Measurements from ENCODE around the gene ARHGEF6. TPM values are rescaled to one million over a fixed set of nuclear protein-coding genes. Genes with fewer than 3 reads are reported as not detected.

The ARHGEF6 gene
- total RNA-seq, 2 experiments from 2014 or later = 50.8 to 64.5 TPM

- Histone ChIP-seq H2AFZ (ENCODE audit: low read length) (no peak overlapping the region), H4K20me1 (ENCODE audit: insufficient read depth, low read length) (no peaks in the 10 kb centered on the region), H3K9me3 (ENCODE audit: low read length) (no peaks in the 10 kb centered on the region), H3K27ac (ENCODE audit: low read depth, low read length, poor library complexity, severe bottlenecking) (no peak overlapping the region), H3K9me2 (ENCODE audit: insufficient read depth, low read length) (no peaks in the 10 kb centered on the region), H3K4me2 (ENCODE audit: low read length) (no peak overlapping the region), H3K36me3 (ENCODE audit: insufficient read depth, low read length) (peaks cover 24% of the 10 kb centered on the region), H3K79me2 (ENCODE audit: insufficient read depth, low read depth, low read length) (no peaks in the 10 kb centered on the region), H3K4me3 (ENCODE audit: low read depth, low read length, poor library complexity, severe bottlenecking) (no peak overlapping the region), H3K4me1 (ENCODE audit: insufficient read depth, low read length, poor library complexity, severe bottlenecking) (peaks cover 6% of the 10 kb centered on the region)
- intact Hi-C loops (cut with micrococcal nuclease; ENCODE audit: unreplicated experiment) = no loop called here
- no peak for TF ChIP-seq EZH2phosphoT487 (IDR thresholded peaks at IDR 0.05; ENCODE audit: borderline replicate concordance, low read depth, low read length)
- TF ChIP-seq CTCF (conservative IDR thresholded peaks at IDR 0.05; ENCODE audit: low read length) = no peak
- ChIA-PET POLR2A (interaction anchor here (0.8 kb wide), 1 partner anchor 25 kb away, joined by 3 read pairs; no protein-coding TSS in a partner anchor), CTCF (ENCODE audit: unreplicated experiment) (no interaction called here)
- DNase-seq (ENCODE audit: low spot score) = no peak
- no TSS peak for BruUV-seq (replicated peaks)
Observed at GRCh38 chrX:136728393-136728792, 52.3 kb downstream of the ARHGEF6 start.

GRCh38 chrX:136725441-136726104 lies 55.2 kb downstream of the ARHGEF6 start:
- H4K20me1 ChIP-seq (ENCODE audit: insufficient read depth, low read length) = no peaks in the 10 kb centered on the region
- no peak overlapping the region for H3K27ac ChIP-seq (ENCODE audit: low read depth, low read length, poor library complexity, severe bottlenecking)
- peaks cover 6% of the 10 kb centered on the region for H3K4me1 ChIP-seq (ENCODE audit: insufficient read depth, low read length, poor library complexity, severe bottlenecking)
- no peaks in the 10 kb centered on the region for H3K79me2 ChIP-seq (ENCODE audit: insufficient read depth, low read depth, low read length)
- intact Hi-C loops (cut with micrococcal nuclease; ENCODE audit: unreplicated experiment) = no loop called here
- no peaks in the 10 kb centered on the region for H3K9me2 ChIP-seq (ENCODE audit: insufficient read depth, low read length)
- peaks cover 24% of the 10 kb centered on the region for H3K36me3 ChIP-seq (ENCODE audit: insufficient read depth, low read length)
- DNase-seq (ENCODE audit: low spot score) = no peak
- no peak overlapping the region for H3K4me3 ChIP-seq (ENCODE audit: low read depth, low read length, poor library complexity, severe bottlenecking)
- H3K4me2 ChIP-seq (ENCODE audit: low read length) = no peak overlapping the region
- ChIA-PET CTCF (ENCODE audit: unreplicated experiment) (no interaction called here), POLR2A (no interaction called here)
- no peak overlapping the region for H2AFZ ChIP-seq (ENCODE audit: low read length)
- BruUV-seq (replicated peaks) = no TSS peak
- H3K9me3 ChIP-seq (ENCODE audit: low read length) = no peaks in the 10 kb centered on the region
- TF ChIP-seq CTCF (conservative IDR thresholded peaks at IDR 0.05; ENCODE audit: low read length) (no peak), EZH2phosphoT487 (IDR thresholded peaks at IDR 0.05; ENCODE audit: borderline replicate concordance, low read depth, low read length) (no peak)

GRCh38 chrX:136718091-136718490 lies 62.6 kb downstream of the ARHGEF6 start:
- no peak for DNase-seq (ENCODE audit: low spot score)
- Histone ChIP-seq H3K4me3 (ENCODE audit: low read depth, low read length, poor library complexity, severe bottlenecking) (no peak overlapping the region), H3K36me3 (ENCODE audit: insufficient read depth, low read length) (peaks cover 19% of the 10 kb centered on the region), H3K27ac (ENCODE audit: low read depth, low read length, poor library complexity, severe bottlenecking) (no peak overlapping the region), H3K9me2 (ENCODE audit: insufficient read depth, low read length) (no peaks in the 10 kb centered on the region), H3K9me3 (ENCODE audit: low read length) (no peaks in the 10 kb centered on the region), H2AFZ (ENCODE audit: low read length) (no peak overlapping the region), H3K4me1 (ENCODE audit: insufficient read depth, low read length, poor library complexity, severe bottlenecking) (peaks cover 30% of the 10 kb centered on the region), H3K4me2 (ENCODE audit: low read length) (no peak overlapping the region), H3K79me2 (ENCODE audit: insufficient read depth, low read depth, low read length) (no peaks in the 10 kb centered on the region), H4K20me1 (ENCODE audit: insufficient read depth, low read length) (no peaks in the 10 kb centered on the region)
- TF ChIP-seq CTCF (conservative IDR thresholded peaks at IDR 0.05; ENCODE audit: low read length) (no peak), EZH2phosphoT487 (IDR thresholded peaks at IDR 0.05; ENCODE audit: borderline replicate concordance, low read depth, low read length) (no peak)
- ChIA-PET POLR2A (interaction anchor here (0.7 kb wide), 1 partner anchor 899 kb away, joined by 5 read pairs; no protein-coding TSS in a partner anchor), CTCF (ENCODE audit: unreplicated experiment) (no interaction called here)
- intact Hi-C loops (cut with micrococcal nuclease; ENCODE audit: unreplicated experiment) = no loop called here
- no TSS peak for BruUV-seq (replicated peaks)
